Activated CD8-positive, alpha-beta memory T cell treated with anti-CD3 and anti-CD28 coated beads, Interleukin-2, amount 50 U/mL, for 1 hour (primary cell): ENCODE measurements around the gene RASGRP2.

Experiments used
- DNase-seq: peaks from one replicate; pipeline ENCODE4 v3.0.0-alpha.2; 2020; ENCODE audit errors: extremely low read depth

RASGRP2 gene

GRCh38 chr11:64743591-64744543 lies at the start of gene RASGRP2:
Gene RASGRP2 (minus strand): TSS chr11:64744142. CDS start chr11:64742866, 1,276 bp downstream.
- DNase-seq = peak; percentile 70

DNA sequence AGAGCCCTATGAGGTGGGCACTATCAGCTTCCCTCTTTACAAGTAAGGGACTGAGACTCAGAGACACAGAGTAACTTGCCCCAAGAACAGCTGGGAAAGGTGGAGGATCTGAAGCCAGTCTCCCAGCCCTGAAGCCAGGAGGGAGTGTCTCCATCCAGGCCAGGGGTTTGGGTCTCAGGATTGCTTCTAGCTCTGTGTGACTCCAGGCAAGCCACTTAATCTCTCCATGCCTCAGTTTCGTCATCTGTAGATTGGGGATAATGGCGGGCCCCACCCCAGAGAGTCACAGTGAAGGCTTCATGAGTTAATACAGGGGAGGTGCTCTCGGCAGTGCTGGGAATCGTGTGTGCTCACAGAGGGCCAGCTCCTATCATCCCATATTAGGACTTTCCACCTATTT lies 48.5 kb upstream of the RASGRP2 start:
- DNase-seq = no peak

DNA sequence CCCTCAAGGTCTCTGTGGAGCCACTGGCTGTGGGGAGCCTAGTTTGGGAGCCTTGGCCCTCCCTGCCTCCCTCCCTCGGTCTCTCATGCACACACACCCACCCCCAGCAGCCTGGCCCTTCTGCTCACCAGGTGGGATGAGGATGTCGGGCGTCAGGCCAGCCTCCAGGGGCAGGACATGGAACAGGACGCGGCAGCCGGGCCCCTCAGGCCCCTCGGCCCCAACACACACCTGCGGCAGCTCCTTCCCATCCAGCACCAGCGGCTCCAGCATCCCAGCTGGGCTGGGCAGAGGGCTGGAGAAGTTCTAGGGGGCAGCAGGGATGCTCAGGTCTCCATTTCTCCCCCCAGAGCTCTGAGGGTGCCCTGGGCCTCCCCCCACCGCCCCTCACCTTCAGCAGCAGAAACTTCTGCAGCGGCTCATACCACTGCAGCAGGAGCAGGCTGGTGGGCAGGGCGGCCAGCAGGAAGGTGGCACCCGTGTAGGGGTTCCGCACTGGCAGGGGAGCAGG lies 47.9 kb upstream of the RASGRP2 start:
- DNase-seq = no peak

- DNase-seq = no peak
Measured at GRCh38 chr11:64790205-64791095, 46.5 kb upstream of the RASGRP2 start.

DNA sequence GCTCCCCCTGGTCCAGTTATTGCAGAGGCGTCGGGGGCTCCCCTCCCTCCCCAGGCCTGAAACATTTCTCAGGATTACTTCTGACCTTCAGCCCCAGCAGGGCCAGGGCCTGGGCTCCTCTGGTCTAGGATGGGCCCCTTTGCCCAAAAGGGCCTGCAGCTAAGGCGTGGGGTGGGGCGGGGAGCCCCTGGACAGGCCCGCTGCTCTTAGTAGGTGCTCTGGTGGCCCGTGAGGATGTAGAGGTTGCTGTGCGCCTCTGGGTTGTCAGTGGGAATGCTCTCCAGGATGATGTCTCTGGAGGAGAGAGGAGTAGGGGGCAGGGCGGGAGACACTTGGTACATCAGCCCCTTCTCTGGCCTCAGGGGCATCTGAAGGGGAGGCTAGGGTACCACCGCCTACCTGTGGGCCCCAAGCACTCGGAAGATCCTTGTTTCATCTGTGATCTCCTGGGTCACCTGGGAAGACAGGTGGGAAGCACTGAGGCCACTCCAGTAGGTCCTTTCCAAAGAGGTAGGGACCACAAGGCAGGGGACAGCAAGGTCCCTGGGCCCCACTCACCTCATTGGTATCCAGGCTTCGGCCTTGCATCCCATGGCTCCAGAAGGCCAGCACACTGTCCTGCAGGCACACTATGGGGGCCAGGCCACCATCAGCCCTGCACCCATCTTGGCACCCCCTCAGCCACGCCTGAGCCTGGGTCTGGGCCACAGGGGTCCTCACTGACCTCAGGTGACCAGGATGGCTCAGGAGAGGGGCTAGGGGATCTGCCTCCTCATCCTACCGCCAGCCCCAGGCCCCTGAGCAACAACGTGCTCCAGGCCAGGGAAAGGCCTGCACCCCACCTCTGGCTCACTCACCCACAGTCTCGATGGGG lies 45.6 kb upstream of the RASGRP2 start:
- DNase-seq = no peak

- DNase-seq = no peak
Measured at GRCh38 chr11:64788321-64789215, 44.6 kb upstream of the RASGRP2 start.

DNA sequence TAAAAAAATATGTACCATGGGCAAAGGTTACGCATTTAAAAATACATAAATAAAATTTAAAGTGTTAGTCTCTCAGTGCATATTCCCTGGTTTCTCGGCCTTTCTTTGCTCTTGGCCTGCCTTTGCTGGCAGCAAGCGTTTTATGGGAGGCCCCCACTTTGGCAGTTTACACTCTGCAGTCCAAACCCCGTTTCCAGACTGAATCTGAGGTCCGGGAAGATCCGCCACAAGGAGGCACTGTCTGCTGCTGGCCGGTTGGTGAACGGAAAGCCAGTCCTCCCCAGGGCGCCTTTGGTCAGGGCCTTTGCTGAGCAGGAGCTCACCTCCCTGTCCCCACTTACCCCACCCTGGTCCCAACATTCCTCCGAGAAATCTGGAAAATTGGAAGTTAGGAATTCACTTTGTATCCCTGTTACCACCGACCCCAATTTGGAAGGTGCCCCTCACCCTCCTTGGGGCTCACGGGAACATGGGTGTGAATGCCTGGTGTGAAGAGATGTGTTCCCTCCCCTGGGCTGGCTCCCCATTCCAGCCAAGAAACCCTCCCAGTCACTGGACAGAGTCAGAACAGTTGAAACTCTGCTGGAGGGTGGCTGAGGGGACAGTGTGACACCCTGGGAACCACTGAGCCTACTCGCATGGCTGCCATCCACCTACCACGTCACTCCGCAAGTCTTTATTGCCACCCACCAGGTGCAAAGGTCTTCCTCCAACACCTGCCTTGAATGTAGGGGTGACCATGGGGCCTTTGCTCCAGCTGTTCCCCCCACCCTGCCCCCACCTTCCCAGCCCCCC lies 43.8 kb upstream of the RASGRP2 start:
- no peak for DNase-seq

DNA sequence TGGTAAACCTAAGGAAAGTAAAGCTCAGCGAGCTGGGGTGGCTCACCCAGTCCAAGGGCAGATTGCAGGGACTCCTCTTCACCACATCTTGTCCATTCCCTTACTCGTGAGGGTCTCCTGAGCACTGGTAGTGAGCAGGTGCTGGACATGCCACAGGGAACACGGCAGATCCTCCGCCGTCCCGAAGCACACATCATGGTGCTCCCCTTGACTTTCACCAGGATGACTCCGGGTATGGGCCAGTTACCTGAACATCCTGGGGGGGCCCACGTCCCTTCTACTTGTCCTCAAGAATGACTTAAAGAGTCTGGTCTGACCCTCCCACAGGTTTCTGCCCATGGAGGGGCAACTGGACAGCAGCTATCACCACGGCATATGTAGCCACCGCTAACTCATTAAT lies 42.4 kb upstream of the RASGRP2 start:
- no peak for DNase-seq

DNA sequence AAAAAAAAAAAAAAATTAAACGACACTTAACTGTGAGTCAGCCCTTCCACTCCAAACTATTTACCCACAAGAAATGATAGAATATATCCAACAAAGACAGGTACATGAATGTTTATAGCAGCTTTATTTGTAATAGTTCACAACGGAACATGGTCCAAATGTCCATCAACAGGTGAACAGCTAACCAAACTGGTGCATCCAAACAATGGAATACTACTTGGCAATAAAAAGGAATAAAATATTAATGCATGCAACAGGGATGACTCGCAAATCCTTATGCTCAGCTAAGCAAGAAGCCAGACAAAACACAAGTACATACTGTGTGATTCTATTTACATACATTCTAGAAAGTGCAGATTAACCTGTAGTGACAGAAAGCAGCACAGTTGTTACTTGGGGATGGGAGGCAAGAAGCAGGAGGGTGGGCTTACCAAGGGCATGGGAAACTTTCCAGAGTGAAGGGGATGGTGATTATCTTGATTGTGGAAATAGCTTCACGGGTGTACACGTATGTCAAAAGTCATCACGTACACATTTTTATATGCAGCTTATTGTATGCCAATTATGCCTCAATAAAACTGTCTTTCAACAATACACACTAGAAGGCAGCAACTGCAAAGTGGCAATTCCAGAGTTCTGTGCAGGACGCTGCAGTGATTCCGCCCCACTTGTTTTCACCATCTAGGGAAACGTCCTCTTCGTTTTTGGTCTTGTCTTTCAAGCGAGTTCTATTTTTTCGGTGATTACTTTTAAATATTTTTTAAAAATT lies 41.1 kb upstream of the RASGRP2 start:
- DNase-seq = no peak

DNA sequence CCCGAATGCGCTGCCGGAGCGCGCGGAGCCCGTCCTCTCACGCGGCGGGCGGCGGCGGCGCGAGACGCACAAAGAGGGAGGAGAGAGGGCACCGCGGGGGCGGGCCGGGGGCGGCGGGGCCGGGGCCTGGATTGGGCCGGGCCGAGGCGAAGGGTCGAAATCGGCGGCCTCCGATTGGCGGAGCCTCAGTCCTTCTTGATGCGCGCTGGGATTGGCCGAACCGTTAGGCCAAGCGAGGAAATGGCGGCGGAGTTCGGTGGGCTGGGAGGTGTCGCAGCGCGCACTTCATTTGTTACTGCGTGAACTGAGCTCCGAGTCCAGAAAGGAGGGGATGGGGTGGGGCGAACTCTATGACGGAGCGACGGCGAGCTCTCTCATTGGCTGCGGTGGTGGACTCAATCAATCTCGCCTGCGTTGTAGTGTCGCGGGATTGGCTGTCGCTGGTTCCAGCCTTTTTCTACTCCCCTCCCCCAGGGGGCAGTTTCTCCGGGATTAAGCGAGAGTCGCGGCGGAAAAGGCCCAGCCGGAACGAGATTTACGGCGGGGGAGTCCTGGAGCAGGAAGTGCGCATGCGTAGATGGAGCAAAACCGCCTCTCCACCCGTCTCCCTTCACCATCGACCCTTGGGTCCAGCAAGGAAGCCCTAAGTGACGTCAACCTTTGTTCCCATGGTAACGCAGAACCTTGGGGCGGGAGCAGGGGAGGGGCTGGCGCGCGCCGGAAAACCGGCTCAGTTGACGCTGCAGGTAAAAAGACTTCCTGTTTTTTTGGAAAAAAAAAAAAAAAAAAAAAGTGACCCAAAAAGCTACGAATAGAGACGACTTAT lies 34.7 kb upstream of the RASGRP2 start, which contains the start of gene SF1:
Gene SF1, minus strand, starts transcription at position 70 of the 826 bp plus-strand sequence. CDS start 150 bp downstream, outside the sequence.
- DNase-seq = peak; percentile 100

GRCh38 chr11:64778223-64778472 lies 34.2 kb upstream of the RASGRP2 start:
- no peak for DNase-seq

DNA sequence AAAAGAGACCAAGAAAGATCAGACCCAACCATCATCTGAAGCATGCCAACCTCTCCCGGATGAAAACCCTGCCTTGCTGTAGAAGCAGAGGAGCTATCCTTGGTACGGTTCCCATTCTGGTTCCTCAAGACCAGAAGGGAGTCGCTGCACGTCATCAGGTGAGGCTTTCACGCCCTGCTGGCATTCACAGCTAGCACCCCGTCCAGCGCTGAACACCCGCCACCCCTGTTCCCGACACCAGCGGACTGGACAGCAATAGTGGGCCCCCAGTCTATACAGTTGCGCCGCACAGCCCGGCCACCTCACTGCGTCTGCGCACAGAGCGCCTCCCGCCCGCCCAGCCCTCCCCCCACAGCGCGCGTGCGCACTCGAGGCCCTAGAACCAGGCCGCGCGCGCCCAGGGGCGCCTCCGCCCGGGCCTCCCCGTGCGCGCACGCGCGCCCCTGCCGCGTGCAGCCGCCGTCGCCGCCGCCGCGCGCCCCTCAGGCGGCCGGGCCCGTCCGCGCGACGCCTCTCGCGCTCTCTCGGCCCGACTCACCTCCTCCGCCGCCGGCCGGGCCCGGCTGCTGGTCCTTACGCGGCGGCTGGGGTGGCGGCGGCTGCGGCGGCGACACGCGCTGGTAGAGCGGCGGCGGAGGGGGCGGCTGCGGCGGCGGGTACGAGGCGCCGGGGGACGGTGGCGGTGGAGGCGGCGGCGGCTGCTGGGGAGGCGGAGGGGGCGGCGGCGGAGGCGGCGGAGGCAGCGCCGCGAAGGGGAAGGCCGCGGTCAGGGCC lies 33.7 kb upstream of the RASGRP2 start:
- peak; percentile 56 for DNase-seq

- no peak for DNase-seq
Measured at GRCh38 chr11:64776875-64777274, 32.9 kb upstream of the RASGRP2 start.

GRCh38 chr11:64776425-64776824 lies 32.5 kb upstream of the RASGRP2 start:
- DNase-seq = no peak

DNA sequence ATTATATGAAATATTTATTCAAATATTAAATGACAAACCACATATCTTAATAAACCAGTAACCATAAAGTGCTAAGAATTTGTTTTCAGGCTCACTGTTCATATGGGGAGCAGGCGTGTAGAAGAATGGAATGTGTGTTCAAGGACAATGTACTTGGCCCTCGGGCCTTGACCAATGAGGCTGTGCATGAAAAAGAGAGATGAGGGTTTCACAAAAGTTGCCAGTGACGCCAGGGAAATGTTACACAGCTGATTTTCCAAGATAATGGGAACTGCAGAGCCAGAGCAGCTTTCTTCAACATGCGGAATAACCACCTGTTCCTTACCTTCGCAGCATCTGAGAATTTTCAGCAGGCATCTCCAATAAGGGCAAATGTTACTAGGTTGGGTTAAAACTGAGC lies 30.2 kb upstream of the RASGRP2 start:
- no peak for DNase-seq

- DNase-seq = no peak
Measured at GRCh38 chr11:64772303-64773018, 28.5 kb upstream of the RASGRP2 start.
